Colon (tissue), 2 donors: ENCODE data around the gene TSPAN9.

Experiments used
- FAIRE-seq: peaks from 2 replicates; lab custom pipeline; 2012; peaks lifted over from hg19 to GRCh38; lab: Jason Lieb, UNC
- donor health status: control.
- donor health status: control.

The TSPAN9 gene

DNA sequence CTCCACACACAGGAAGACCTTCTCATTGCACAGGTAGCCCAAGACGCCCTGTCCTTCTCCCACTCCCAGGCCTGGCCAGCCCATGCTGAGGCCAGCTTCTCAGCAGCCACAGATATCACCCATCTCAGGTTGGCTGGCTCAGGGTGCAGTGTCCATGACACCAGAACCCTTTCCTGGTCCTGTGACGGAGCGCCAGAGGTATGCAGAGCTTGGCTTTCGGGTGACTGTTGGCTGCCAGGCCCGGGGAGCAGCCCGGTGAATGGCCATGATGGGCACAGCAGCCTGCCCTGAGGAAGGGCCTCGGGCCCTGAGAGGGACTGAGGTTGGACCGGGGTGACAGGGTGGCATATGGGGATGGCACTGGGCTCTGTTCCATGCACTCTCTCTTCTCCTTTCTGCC lies 173.4 kb downstream of the TSPAN9 start:
- FAIRE-seq, result no peak

DNA sequence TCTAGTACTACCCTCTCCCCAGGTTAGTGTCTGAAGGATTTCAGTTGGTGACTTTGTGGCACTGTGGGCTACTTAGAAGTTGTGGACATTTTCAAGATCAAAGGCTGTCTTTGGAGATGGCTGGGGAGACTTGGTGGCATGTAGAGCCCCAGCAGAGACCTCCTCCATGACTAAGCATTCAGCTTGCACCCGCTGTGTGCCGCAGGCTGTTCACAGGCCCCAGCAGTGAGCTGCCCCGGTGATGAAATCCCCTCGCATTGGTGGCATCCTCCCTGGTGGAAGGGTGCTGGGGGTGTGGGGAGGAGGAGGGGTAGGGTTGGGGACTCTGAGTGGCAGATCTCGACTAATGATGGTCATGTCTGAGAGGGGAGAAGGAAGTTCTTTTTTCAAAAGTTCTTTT lies 173.9 kb downstream of the TSPAN9 start:
- FAIRE-seq, result no peak

DNA sequence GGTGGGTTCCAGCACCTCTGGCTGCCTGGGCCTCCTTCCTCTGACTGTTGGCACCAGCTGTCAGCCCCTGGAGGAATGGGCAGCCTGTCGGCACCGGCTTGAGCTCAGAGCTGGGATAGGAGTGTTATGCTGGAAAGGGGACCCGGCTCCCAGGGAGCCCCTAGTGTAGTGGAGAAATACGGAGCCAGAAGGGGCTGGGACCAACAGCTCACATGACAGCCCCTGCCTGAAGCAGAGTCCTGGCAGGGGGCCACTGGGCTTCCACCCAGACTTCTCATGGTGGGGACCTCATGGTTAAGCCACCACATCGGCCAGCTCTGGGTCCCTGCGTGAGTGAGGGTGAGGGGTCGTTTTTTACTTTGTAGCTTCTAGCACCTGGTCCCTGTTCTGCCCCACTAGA lies 174.5 kb downstream of the TSPAN9 start:
- FAIRE-seq, result no peak

DNA sequence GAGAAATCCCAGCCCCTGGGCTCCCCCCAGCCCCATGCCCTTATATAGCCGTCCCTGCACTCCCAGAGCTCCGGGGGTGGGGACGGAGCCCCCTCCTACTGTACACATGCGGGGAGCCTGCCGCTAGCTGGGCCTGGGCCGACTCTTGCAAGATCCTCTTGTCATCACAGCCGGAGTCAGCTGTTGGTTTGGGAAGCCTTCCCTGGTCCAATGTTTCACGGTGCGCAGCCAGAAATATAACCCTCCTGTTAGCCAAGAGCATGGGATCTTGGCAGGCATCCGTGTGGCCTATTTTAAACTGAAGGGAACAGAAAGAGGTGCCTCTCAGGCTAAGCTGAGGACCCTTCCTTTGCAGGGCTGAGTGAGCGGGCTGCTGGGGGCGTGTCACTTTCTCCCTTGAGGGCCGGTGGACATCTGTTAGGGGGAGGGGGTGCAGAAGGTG lies 175.3 kb downstream of the TSPAN9 start:
- FAIRE-seq, result no peak

DNA sequence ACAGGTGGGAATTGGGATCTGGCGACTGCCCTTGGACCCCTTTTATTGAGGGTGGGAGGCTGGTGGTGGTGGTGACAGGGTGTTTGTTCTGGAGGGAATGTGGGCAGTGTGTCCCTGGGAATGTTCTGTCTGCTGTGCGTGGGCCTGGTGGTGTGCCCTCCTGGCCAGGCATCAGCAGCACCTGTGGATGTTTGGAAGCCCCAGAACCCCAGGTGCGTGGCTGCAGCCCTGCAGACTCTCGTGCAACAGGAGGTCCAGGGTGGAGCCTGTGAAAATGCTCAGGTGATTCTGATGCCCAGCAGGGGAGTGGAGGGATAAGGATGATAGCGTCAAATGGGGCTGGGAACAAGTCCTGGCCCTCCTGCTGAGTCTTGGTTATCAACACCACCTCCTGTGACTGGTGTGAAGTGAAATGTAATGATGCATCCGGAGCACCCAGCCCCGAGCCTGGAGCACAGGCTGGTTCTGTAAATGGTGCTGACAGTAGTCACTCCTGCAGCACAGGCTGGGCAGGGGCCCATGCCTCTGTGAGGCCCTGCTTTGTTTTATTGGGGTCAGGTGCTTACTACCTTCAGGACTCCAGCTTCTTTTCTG lies 176.6 kb downstream of the TSPAN9 start:
- no peak for FAIRE-seq

DNA sequence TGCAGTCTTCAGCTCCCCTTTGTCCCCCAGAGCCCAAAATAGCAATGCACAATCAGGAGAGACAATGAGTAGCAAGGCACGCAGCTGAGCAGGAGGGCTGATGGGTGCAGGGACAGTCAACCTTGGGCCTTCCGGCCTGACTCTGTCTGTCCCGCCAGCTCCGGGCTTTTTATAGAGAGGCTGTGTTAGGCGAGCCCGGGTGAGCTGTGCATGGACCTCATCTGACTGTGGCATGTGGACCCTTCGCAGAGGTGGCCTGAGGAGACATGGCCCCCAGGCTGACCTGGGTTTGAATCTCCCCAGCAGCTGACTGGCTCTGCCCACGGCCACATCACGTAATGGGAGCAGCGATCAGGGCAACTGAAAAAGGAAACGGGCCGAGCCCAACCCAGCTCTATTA lies 177.9 kb downstream of the TSPAN9 start:
- no peak for FAIRE-seq

DNA sequence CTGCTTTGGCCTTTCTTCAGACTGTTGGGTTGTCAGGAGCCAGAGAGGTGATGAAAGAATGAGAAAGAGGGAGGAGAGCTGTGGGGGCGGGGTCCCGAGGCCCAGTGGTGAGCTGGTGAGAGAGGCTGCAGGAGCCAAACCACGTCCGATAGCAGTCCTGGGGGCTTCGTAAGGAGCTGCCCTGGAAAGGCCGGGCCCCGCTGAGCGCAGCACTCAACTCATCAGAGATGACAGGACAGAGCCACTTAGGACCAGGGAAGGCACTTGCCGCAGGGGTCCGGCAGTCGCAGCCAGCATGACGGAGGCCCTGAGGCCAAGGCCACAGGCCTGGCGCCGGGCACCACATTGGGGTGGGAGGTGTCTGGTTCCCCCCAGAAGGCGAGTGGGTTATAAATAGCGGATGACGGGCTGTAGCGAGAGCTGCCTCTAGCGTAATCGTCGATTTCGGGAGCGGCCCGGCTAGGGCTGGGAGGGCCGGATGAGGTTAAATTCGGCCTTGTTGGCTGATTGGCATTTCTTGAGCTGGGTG lies 179.0 kb downstream of the TSPAN9 start:
- no peak for FAIRE-seq

DNA sequence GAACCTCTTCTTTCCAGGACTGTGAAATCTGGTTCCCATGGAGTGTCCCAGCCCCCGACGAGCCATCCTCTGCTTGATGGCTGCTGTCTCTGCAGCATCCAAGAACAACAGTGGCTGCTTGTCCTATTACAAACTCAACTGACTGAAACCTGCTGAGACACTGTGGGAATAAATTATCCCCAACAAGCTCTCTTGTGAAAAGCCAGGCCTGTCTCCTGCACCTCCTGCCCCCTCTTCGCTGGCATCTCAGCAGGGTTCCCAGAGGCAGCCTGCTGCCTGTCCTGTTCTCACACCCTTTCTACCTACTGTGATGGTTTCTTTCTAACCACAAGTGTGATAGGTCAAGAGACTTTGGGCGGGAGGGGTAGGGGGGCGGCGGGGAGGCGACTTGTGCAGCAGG lies 180.2 kb downstream of the TSPAN9 start:
- FAIRE-seq, result no peak

DNA sequence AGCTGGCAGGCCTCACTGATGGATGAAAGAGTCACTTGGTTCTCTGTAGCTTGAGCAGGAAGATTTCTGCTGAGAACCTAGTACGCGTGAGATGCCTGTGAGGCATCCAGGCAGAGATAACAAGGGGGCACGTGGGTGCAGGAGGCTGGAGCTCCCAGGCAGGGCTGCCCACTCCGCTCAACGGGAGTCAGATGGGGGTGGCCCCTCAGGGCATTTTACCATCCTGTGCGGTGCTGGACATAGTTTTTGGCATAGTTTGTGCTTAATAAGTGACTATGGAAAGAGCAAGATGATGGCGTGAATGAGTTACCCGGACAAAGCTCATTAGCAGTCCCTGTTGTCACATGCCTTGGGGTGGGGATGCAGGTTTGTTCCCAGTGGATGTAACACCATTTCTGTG lies 182.8 kb downstream of the TSPAN9 start:
- FAIRE-seq, result no peak

DNA sequence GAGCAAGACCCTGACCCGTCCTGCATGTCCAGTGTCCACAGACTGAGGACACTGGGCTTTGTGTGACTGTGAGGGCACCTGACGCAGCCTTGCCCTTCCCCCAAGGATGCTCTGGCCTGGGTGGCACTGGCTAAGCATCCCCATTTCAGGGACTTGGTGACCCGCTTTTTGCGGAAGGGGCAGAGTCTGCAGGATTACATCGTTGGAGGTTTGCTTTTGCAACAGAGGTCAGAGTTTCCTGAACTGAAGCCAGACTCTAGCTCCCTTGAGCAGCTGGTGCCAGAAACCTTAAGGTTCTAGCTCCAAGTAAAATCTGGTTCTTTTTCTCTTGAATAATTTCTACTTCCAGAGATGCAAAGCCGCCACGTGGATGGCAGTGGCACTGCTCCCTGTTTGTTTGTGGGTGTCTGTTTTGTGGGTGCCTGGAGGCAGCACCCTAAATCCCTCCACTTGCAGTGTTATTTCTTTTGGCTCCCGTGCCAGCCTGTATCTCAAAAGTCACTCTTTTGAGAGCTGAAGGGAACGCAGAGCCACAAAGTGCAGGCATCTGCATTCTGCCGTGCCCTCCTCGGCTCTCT lies 184.7 kb downstream of the TSPAN9 start:
- no peak for FAIRE-seq

DNA sequence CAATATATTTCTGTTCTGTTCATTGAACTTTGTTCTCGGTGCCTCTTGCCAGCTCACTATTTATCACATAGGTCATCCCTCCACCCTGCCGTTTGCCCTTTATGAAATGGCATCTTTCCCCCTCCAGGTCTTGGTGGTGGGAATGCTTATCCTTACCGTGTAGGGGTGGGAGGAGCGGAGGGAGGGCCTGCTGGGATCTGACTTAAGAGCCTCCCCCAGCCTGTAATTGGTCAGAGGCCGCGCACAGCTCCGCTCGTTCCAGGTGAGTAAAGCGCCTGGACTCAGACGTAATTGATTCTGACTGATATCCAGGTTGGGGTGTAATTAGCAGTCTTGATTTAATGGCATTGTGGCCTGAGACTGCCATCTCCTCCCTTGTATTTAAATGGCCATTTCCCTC lies 185.3 kb downstream of the TSPAN9 start:
- FAIRE-seq, result no peak

DNA sequence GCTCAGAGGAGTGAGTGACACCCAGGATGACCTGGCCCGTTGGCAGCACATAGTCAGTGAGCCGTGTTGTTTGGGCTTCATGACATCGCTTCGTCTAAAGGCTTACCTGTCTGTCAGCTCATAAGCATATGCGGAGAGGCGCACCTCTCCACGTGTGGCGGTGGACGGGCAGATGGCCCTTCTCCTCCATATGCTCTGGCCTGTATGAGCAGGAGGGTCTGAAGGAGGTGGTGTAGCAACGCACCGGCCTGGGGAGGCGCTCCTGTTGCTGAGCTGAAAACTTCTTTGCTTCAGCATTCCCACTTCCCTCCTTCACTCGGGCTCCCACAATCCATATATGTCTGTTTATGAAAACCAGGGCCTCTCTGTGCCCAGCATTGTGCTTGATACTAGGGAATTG lies 186.1 kb downstream of the TSPAN9 start:
- no peak for FAIRE-seq

DNA sequence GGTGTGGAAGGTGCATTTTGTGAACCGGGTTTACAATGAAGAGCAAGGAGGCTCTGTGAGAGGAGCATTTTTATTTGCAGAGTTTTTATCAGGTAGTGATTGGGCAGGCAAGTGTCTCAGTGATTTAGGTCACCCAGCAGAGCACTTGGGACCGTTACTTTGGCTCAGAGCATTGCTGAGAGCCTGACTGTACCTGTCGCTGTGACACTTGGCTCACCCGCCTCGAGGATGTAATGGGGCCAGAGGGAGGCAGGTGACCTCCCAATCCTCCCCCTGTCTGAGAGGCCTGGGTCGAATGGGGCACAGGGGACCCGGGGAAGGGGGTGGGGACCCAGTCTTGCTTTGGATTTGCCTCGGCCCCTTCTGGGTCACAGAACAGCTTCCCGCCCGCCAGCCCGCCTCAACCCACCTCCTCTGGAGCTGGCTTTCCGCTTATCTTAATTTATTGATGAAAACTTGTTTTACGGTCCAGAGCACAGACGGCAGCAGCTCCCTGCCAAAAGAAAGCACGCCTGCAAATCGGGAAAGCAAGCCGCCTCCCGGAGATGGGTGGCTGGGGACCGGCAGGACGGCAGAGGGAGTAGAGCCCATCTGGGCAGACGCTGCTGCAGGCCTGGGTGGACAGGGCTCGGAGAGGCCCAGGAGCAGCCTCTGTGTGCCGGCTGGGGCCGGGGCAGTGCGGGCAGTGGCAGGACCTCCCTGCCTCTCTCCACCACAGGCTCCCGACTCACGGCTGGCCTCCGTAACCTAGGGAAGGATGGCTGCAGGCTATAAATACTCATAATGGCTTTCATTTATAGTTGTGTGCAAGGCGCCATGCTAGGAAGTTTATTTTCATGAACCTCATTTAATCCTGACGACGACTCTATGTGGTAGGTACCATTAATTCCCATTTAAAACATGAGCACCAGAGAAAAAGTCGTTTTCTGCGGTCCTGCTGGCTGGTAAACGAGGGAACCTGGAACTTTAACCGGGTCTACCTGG lies 187.1 kb downstream of the TSPAN9 start:
- no peak for FAIRE-seq

DNA sequence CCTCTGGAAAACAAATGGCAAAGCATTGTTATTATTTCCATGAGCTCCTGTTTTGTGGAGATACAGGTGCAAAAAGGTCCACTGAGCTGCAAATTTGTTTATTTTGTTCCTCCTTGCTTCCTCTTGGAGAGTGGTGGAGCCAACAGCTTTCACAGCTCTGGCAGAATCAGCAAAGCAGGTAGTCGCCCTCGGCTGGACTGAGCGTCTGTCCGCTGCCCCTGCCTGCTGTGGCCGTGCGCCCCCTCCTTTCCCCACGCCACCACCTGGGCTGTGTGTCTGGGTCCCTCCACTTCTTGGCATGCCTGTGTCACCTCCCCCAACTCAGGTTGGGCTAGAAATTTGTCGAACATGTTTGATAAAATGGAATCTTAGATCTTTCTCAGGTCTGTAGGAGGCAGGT lies 188.2 kb downstream of the TSPAN9 start:
- no peak for FAIRE-seq

DNA sequence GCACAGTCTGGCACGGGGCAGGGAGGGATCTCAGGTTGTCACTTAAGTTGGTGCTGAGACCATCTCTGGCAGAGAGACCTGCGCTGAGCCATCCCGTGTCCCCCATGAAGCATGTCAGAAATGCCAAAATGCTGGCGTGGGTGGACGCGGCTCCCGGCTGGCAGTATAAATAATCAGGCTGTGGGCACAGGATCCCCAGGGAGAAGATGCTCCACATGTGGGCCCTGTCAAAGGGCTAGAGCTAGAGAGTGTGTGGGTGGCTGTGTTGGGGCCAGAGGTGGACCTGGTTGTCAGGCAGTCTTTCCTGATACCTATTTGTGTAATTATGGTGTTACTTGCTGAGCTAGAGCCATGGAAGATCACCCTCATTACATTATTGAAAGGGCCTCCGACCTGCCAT lies 189.5 kb downstream of the TSPAN9 start:
- no peak for FAIRE-seq

DNA sequence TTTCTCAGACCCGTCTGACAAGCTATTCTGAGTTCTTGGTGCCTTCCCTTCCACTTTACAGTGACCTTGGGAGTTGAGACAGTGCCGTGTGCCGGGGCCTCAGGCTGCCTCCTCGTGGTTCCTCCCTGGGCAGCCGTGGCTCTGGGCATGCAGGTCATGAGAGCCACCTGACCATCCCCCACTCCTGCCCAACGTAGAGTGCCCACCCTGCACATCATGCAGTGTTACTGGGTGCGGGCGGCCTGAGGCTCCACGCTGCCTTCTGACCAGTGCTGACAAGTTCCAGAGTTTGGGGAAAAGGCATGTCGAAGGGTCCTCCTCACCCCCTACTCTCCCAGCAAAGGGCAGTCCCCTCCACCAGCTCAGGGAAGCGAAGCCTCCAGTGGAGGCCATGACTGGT lies 190.5 kb downstream of the TSPAN9 start:
- FAIRE-seq, result no peak

DNA sequence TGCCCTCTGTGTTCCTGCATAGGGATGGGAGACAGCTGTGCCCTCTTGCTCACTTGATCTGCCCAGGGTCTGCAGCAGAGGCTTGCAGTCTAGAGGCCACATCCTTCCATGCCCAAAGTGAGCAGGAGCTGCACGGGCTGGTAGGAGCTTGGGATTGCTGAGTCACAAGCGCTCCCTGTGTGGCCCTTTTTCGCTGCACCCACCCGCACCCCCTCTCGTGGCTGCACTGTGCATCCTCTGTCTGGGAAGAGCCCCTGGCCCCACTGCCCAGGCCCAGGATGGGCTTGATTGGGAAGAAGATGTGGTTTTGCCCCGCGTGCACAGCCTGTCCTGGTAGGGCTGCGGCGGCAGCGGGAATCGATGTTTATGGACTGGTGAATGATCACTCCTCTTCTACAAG lies 192.4 kb downstream of the TSPAN9 start:
- FAIRE-seq, result no peak

DNA sequence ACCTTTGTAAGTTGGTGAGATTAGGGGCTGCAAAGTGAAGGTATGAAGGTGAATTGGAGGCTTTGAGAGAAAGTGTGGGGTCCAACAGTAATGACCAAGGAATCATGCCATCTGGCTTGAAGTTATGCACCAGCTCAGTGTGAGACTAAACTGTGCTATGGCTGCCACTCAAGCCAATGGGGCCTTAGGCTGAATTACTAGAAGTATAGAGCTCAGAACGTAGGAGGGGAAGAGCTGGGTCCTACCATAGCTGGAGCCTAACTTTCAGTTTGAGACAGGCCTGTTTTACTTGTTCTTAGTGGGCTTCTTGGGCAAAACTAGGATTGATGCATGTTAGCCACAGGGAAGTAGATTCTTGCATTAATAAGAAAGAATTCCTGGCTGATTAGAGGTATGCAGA lies 194.0 kb downstream of the TSPAN9 start:
- no peak for FAIRE-seq

DNA sequence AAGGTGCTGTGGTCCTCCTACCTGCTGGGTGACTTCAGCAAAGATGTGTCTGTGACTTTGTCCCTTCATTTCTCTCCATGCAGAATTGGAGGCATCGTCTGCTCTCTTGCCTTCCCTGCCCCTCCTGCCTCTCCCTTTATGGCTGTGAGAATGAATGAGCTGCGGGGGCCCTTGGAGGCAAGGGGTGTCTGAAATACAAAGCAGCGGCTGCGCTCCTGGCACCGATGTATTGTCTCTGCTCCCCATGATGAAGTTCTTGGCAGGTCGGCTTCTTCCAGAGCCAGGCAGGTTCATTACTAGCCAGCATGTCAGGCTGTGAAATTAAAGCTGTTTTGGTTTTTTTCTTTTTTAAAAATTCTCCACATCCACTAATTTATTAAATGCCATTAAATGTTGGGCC lies 194.5 kb downstream of the TSPAN9 start:
- no peak for FAIRE-seq

DNA sequence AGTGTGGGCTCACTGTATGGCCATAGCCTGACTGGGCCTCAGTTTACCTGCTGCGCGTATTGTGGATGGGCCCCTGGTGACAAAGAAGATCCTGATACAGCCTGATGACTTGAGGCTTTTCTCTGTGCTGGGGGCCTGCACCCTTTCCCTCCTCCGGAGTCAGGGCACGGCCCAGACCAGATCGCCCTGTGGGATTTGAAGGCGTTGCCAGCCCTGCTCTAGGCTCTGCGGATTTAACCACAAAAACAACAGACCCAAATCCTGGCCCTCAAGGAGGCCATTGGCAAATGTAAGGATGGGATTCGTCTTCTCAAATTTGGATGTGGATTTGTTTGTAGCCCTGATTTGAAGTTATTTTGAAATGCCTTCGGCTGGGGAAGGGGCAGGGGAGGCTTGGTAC lies 195.8 kb downstream of the TSPAN9 start:
- FAIRE-seq, result no peak

DNA sequence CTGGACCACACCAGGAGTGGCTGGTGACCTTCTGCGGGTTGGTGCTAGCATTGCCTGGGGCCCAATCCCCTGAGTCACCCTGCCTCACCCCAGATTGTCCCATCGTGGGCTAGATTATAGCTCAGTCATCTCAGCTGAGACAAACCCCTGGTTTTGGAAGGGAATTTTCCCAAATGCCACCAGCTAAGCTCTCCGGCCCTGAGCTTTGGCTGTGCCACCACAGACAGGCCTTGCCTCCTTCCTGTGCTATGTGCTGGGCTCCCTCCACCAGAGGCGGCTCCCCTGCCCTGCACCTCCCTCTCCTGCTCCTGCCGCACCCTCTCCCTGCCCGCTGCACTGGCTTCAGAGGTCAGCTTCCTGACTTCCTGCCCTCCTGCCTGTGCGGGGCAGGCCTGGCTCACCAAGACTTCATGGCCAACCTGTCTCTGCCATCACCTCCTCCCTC lies 196.3 kb downstream of the TSPAN9 start:
- FAIRE-seq, result no peak

DNA sequence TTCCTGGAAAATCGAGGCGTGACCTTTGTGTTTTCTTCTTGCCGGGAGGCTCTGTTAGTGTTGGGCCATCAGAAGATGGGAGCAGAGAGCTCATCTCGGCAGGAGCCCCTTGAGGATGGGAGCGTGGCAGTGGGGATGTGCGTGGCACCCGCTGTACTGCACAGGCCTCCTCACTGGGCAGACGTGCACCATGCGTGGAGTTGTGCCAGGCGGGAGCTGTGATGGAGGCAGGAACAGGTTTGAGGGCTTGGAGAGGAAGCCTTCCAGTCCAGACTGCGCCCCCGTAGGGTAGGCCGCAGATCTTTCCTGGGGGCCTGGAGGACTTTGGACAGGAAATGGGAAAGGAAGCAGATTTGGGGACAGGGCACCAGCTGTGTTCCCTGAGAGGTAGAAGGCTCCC lies 197.5 kb downstream of the TSPAN9 start:
- no peak for FAIRE-seq
